Type B pancreatic cell (in vitro differentiated cells): Measurements from ENCODE around the gene USP48. TPM values are rescaled to one million over a fixed set of nuclear protein-coding genes. Genes with fewer than 3 reads are reported as not detected.

Experiments
- DNase-seq: peaks from one replicate; pipeline ENCODE4 v3.0.0; 2021; ENCODE audit warnings: mixed read lengths; ENCODE audit not compliant: unreplicated experiment; ENCODE audit errors: extremely low spot score
- H3K27ac Mint-ChIP-seq: 2 replicates; pipeline ENCODE4 v1.8.0; 2021; ENCODE audit warnings: mild to moderate bottlenecking, mixed read lengths
- H3K27me3 Mint-ChIP-seq: 2 replicates; pipeline ENCODE4 v1.8.0; 2021; ENCODE audit warnings: mixed read lengths
- H3K36me3 Mint-ChIP-seq: 2 replicates; pipeline ENCODE4 v1.8.0; 2021; ENCODE audit warnings: mixed read lengths
- H3K4me1 Mint-ChIP-seq: one replicate; pipeline ENCODE4 v1.8.0; 2021; ENCODE audit warnings: mixed read lengths; ENCODE audit not compliant: unreplicated experiment
- H3K4me3 Mint-ChIP-seq: 2 replicates; pipeline ENCODE4 v1.8.0; 2021; ENCODE audit warnings: mild to moderate bottlenecking, mixed read lengths
- H3K9me3 Mint-ChIP-seq: 2 replicates; pipeline ENCODE4 v1.8.0; 2021; ENCODE audit warnings: mixed read lengths
- total RNA-seq: library from RNA; stranded (reverse); gene quantifications from 2 replicates; pipeline ENCODE4 v1.2.1, GENCODE V29; 2021; ENCODE audit warnings: low replicate concordance
- TF ChIP-seq, protein P1 (sequence below): fragments of 200-600 bp; sonication (generic); conservative IDR thresholded peaks from 2 replicates; pipeline ENCODE4 v1.5.0; 2021; ENCODE audit warnings: antibody characterized with exemption, mild to moderate bottlenecking

USP48 gene
- total RNA-seq, 1 donor from 2014 or later: 66.7 TPM

DNA sequence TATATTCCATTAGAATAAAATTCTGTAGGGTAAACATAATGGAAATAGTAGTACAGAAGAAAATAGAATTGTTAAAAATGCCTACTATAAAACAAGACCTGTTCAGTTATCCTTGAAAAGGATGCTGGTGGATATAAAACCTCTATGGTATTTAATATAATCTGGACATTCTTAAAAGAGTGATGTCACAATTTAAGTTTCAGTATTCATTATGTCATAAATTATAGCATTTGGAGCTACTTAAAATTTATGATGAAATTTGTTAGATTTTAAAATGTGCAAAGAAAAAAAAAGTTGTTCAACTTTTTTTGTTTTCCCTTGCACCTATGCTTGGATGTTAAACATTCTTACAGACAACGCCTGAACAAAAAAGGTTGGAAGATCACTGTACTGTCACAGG is 50.3 kb downstream of the USP48 start:
- Mint-ChIP-seq H3K4me3 (no peak overlapping the region), H3K4me1 (no peaks in the 10 kb centered on the region), H3K27ac (no peak overlapping the region), H3K9me3 (no peaks in the 10 kb centered on the region), H3K27me3 (no peaks in the 10 kb centered on the region), H3K36me3 (peaks cover 13% of the 10 kb centered on the region)
- TF ChIP-seq, protein P1, sequence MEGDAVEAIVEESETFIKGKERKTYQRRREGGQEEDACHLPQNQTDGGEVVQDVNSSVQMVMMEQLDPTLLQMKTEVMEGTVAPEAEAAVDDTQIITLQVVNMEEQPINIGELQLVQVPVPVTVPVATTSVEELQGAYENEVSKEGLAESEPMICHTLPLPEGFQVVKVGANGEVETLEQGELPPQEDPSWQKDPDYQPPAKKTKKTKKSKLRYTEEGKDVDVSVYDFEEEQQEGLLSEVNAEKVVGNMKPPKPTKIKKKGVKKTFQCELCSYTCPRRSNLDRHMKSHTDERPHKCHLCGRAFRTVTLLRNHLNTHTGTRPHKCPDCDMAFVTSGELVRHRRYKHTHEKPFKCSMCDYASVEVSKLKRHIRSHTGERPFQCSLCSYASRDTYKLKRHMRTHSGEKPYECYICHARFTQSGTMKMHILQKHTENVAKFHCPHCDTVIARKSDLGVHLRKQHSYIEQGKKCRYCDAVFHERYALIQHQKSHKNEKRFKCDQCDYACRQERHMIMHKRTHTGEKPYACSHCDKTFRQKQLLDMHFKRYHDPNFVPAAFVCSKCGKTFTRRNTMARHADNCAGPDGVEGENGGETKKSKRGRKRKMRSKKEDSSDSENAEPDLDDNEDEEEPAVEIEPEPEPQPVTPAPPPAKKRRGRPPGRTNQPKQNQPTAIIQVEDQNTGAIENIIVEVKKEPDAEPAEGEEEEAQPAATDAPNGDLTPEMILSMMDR: no peak
- no peak for DNase-seq

DNA sequence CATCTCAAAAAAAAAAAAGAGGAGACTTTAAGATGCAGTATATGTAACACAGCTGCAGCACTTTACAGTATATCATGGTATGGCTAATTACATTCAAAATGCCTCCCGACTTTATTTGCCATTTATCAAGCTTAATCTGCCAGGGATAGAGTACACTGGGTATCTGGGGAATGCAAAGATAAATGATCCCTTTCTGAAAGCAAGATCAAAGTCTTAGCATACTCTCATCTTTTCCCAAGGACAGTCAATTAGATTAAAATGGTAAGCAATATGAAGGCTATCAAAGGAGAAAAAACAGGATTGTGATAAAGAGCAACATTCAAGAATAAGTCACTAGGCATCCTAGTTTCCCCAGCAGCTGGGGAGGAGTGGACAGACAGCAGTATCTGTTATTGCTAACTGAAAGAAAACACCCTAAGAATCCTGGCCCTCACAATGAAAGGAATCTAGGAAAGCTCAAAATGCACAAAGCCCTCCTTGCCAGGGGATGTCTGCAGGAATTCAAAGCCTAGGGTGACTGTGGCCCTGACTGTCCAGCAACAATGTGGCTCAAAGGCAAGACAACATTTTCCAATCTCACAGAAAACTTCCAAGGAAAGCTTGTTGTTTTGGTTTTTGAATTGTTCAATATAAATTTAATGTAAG is 57.1 kb downstream of the USP48 start:
- no peaks in the 10 kb centered on the region for H3K27me3 Mint-ChIP-seq
- peaks cover 6% of the 10 kb centered on the region for H3K4me1 Mint-ChIP-seq
- TF ChIP-seq, protein P1: no peak
- H3K4me3 Mint-ChIP-seq: no peak overlapping the region
- H3K27ac Mint-ChIP-seq: no peak overlapping the region
- no peak for DNase-seq
- H3K36me3 Mint-ChIP-seq: peaks cover 37% of the 10 kb centered on the region
- H3K9me3 Mint-ChIP-seq: no peaks in the 10 kb centered on the region

DNA sequence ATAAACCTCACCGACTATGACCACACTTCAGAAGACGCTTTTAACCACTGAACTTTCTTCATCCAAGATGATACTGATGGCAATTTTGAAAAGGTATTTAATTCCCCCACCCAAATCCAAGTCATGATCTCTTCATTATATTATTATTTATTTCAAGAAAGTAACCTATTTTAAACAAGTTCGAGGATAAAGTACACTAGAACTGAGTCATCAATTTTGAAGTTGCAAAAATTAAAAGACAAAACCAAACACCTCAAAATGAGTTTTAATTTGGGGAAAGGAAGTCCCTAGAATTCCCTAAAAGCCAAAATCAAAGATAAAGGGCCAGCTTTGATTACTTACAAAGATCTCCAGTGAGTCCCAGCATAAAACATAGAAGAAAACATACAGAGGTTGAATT is 58.4 kb downstream of the USP48 start:
- Mint-ChIP-seq H3K4me3 (no peak overlapping the region), H3K27me3 (no peaks in the 10 kb centered on the region), H3K9me3 (no peaks in the 10 kb centered on the region), H3K36me3 (peaks cover 38% of the 10 kb centered on the region), H3K27ac (no peak overlapping the region), H3K4me1 (peaks cover 6% of the 10 kb centered on the region)
- no peak for DNase-seq
- TF ChIP-seq, protein P1: no peak

DNA sequence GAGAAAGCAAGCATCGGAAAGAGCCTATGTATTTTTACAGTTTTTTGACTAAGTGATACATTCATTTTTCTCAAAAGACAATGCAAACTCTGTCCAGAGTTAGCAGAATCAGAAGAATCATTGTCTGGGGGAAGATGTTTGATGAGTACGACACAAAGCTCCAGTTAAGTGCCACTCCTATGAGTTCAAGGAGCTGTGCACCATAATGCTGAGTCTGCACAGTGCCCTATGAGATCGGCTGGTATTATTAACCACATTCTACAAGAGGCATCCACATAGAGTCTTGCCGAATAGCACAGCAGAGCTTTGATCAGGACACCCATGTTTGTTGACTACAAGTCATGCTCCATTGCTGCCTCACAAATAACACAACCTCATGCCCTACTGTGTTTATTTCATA is 58.9 kb downstream of the USP48 start:
- no peaks in the 10 kb centered on the region for H3K27me3 Mint-ChIP-seq
- no peaks in the 10 kb centered on the region for H3K9me3 Mint-ChIP-seq
- no peak overlapping the region for H3K27ac Mint-ChIP-seq
- H3K4me3 Mint-ChIP-seq: no peak overlapping the region
- TF ChIP-seq, protein P1: no peak
- peaks cover 38% of the 10 kb centered on the region for H3K36me3 Mint-ChIP-seq
- no peak for DNase-seq
- peaks cover 6% of the 10 kb centered on the region for H3K4me1 Mint-ChIP-seq

DNA sequence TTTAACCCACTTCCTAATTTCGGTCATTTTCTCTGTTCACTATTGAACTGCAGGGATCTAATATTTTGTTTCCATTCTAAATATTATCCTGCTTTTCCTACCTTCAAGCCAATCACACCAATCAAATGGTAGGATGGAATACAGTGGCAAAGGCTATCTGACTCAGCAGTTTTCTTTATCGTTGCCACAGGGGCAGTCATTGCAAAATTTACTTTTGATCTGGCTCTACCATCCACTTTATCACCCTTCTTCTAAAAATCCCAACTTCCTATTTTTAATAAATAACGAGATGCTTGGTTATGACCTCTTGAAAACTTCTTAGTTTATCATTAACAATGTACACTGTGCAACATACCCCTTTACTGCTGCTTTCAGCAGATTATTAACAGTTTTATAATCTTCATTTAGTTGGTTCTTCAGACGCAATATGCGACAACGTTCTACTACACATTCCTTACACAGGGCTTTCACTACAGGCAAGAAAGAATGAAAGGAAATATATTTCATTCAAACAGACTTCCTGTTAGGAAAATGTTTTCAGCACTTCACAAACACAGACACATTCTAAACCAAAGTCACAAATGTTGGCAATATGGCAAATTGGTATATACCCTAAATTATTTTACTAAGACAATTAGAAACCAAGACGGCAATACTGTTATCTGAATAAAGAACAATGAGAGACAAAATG is 61.5 kb downstream of the USP48 start:
- Mint-ChIP-seq H3K27me3 (no peaks in the 10 kb centered on the region), H3K9me3 (no peaks in the 10 kb centered on the region), H3K36me3 (peaks cover 39% of the 10 kb centered on the region), H3K4me1 (peaks cover 6% of the 10 kb centered on the region), H3K27ac (no peak overlapping the region), H3K4me3 (no peak overlapping the region)
- no peak for DNase-seq
- TF ChIP-seq, protein P1: no peak
